Endothelial cell (in vitro differentiated cells): ENCODE results near the gene ADAMTS2. TPM values are rescaled to one million over a fixed set of nuclear protein-coding genes. Genes with fewer than 3 reads are reported as not detected.

Experiments
- DNase-seq: peaks from one replicate; pipeline ENCODE4 v3.0.0; 2021; ENCODE audit warnings: low spot score
- H3K27ac Mint-ChIP-seq: one replicate; pipeline ENCODE4 v1.8.0; 2021; ENCODE audit warnings: mixed read lengths, inconsistent platforms; ENCODE audit not compliant: unreplicated experiment
- H3K27me3 Mint-ChIP-seq: one replicate; pipeline ENCODE4 v1.8.0; 2021; ENCODE audit warnings: mild to moderate bottlenecking, moderate library complexity, mixed read lengths, inconsistent platforms; ENCODE audit not compliant: unreplicated experiment
- H3K36me3 Mint-ChIP-seq: one replicate; pipeline ENCODE4 v1.8.0; 2021; ENCODE audit warnings: mild to moderate bottlenecking, low read depth, mixed read lengths, inconsistent platforms; ENCODE audit not compliant: unreplicated experiment
- H3K4me1 Mint-ChIP-seq: one replicate; pipeline ENCODE4 v1.8.0; 2021; ENCODE audit warnings: mild to moderate bottlenecking, mixed read lengths, inconsistent platforms; ENCODE audit not compliant: unreplicated experiment
- H3K4me3 Mint-ChIP-seq: one replicate; pipeline ENCODE4 v1.8.0; 2021; ENCODE audit warnings: mild to moderate bottlenecking, mixed read lengths, inconsistent platforms; ENCODE audit not compliant: unreplicated experiment
- H3K9me3 Mint-ChIP-seq: one replicate; pipeline ENCODE4 v1.8.0; 2021; ENCODE audit warnings: mixed read lengths, inconsistent platforms; ENCODE audit not compliant: unreplicated experiment
- CTCF ChIP-seq: fragments of 200-600 bp; sonication (generic); IDR thresholded peaks from one replicate; pipeline ENCODE4 v1.5.0; 2021; ENCODE audit warnings: antibody characterized with exemption; ENCODE audit not compliant: unreplicated experiment
- total RNA-seq: library from RNA; stranded (reverse); fragmentation: NEBNext Ultra II Directional; extraction: Animal tissue kit (Norgen Biotek cat#: 25700); gene quantifications from one replicate; pipeline ENCODE4 v1.2.1, GENCODE V29; 2021; ENCODE audit not compliant: unreplicated experiment

The ADAMTS2 gene
- total RNA-seq, 1 donor from 2014 or later = 1.5 TPM

DNA sequence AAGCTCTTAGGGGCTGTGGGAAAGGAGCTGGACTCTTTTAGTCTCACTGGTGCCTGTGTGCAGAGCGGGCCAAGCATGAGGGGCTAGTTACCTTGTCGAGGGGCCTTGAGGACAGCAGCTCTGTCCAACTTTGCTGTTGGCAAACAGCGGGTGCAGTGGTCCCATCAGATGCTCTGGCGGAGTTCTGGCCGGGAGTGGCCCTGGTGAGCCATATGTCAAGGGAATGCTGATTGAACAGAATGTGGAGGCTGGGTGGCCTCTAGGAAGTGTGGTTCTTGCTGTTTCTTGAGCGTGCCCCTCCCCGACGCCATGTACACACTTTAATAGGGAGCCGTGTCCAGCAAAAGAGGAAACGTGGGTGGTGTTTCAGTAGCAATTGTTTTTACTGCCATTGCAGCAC, 3.6 kb upstream of the ADAMTS2 start:
- no peaks in the 10 kb centered on the region for H3K4me1 Mint-ChIP-seq
- TF ChIP-seq CTCF = no peak
- no peak for DNase-seq
- H3K36me3 Mint-ChIP-seq = peaks cover 3% of the 10 kb centered on the region
- H3K27me3 Mint-ChIP-seq = peaks cover 18% of the 10 kb centered on the region
- no peak overlapping the region for H3K27ac Mint-ChIP-seq
- H3K4me3 Mint-ChIP-seq = no peak overlapping the region
- H3K9me3 Mint-ChIP-seq = no peaks in the 10 kb centered on the region

- Mint-ChIP-seq H3K27ac (no peak overlapping the region), H3K4me1 (peaks cover 6% of the 10 kb centered on the region), H3K4me3 (no peak overlapping the region), H3K9me3 (no peaks in the 10 kb centered on the region), H3K27me3 (peaks cover 24% of the 10 kb centered on the region), H3K36me3 (peaks cover 6% of the 10 kb centered on the region)
- DNase-seq = no peak
- TF ChIP-seq CTCF = no peak
Measured at GRCh38 chr5:179348011-179348530, 2.8 kb upstream of the ADAMTS2 start.

- Mint-ChIP-seq H3K27me3 (peaks cover 27% of the 10 kb centered on the region), H3K27ac (no peak overlapping the region), H3K36me3 (peaks cover 9% of the 10 kb centered on the region), H3K9me3 (no peaks in the 10 kb centered on the region), H3K4me1 (peaks cover 10% of the 10 kb centered on the region), H3K4me3 (no peak overlapping the region)
- no peak for TF ChIP-seq CTCF
- no peak for DNase-seq
Measured at GRCh38 chr5:179347581-179347980, 2.3 kb upstream of the ADAMTS2 start.

GRCh38 chr5:179346875-179347274, 1.6 kb upstream of the ADAMTS2 start:
- Mint-ChIP-seq H3K27me3 (peaks cover 33% of the 10 kb centered on the region), H3K4me1 (peaks cover 16% of the 10 kb centered on the region)
- TF ChIP-seq CTCF = no peak

GRCh38 chr5:179346401-179346800, 1.1 kb upstream of the ADAMTS2 start:
- Mint-ChIP-seq H3K9me3 (no peaks in the 10 kb centered on the region), H3K27ac (no peak overlapping the region), H3K4me1 (peaks cover 17% of the 10 kb centered on the region), H3K4me3 (peak overlapping the region; percentile 79), H3K27me3 (peaks cover 36% of the 10 kb centered on the region), H3K36me3 (peaks cover 17% of the 10 kb centered on the region)
- TF ChIP-seq CTCF = no peak
- DNase-seq = no peak

More at GRCh38 chr5:179346875-179347274, 1.6 kb upstream of the ADAMTS2 start:
- DNase-seq = no peak
- Mint-ChIP-seq H3K4me3 (peak overlapping the region; percentile 79), H3K27ac (no peak overlapping the region), H3K9me3 (no peaks in the 10 kb centered on the region), H3K36me3 (peaks cover 15% of the 10 kb centered on the region)
